Liver (tissue), 9 donors: ENCODE results near the gene SSNA1. TPM values are rescaled to one million over a fixed set of nuclear protein-coding genes. Genes with fewer than 3 reads are reported as not detected.

Source experiments
- DNase-seq: peaks from one replicate; pipeline ENCODE4 v3.0.0-alpha.2; 2017; ENCODE audit warnings: low spot score
- H3K27ac ChIP-seq, 2 donors: one replicate each; pipeline ENCODE4 v1.7.0; 2013; ENCODE audit warnings: inconsistent platforms in 2 of 2, low read length in 2 of 2, control low read depth in 1 of 2, low read depth in 1 of 2, mild to moderate bottlenecking in 1 of 2
- H3K27me3 ChIP-seq, 4 donors: one replicate each; pipeline versions ENCODE4 v1.6.1 to v1.7.0; 2013; ENCODE audit warnings: low read length in 3 of 4, inconsistent platforms in 1 of 4, mild to moderate bottlenecking in 1 of 4, moderate library complexity in 1 of 4; ENCODE audit not compliant: control insufficient read depth in 4 of 4, insufficient read depth in 4 of 4
- H3K36me3 ChIP-seq, 4 donors: one replicate each; pipeline versions ENCODE4 v1.6.1 to v1.7.0; 2013; ENCODE audit warnings: low read length in 3 of 4, mild to moderate bottlenecking in 3 of 4, low read depth in 1 of 4, moderate library complexity in 1 of 4; ENCODE audit not compliant: control insufficient read depth in 4 of 4, insufficient read depth in 3 of 4
- H3K4me1 ChIP-seq, 4 donors: one replicate each; pipeline versions ENCODE4 v1.6.1 to v1.7.0; 2013; ENCODE audit warnings: low read length in 3 of 4, mild to moderate bottlenecking in 3 of 4, moderate library complexity in 1 of 4; ENCODE audit not compliant: control insufficient read depth in 4 of 4, insufficient read depth in 4 of 4
- H3K4me3 ChIP-seq, 3 donors: one replicate each; pipeline versions ENCODE4 v1.6.1 to v1.7.0; 2013; ENCODE audit warnings: low read length in 3 of 3, control low read depth in 1 of 3, low read depth in 1 of 3, mild to moderate bottlenecking in 1 of 3
- H3K9ac ChIP-seq, 2 donors: one replicate each; pipeline ENCODE4 v1.7.0; 2013; ENCODE audit warnings: low read length in 2 of 2, mild to moderate bottlenecking in 2 of 2, moderate library complexity in 2 of 2, control low read depth in 1 of 2, low read depth in 1 of 2
- H3K9me3 ChIP-seq, 4 donors: one replicate each; pipeline versions ENCODE4 v1.6.1 to v1.7.0; 2013; ENCODE audit warnings: low read length in 3 of 4; ENCODE audit not compliant: control insufficient read depth in 4 of 4
- EGR1 ChIP-seq, 2 donors: IDR thresholded peaks; 2 replicates each; pipeline ENCODE4 v1.6.1; 2016 to 2018; ENCODE audit warnings: antibody characterized with exemption in 2 of 2, low read depth in 2 of 2
- FOXA1 ChIP-seq: IDR thresholded peaks from 2 replicates; pipeline ENCODE4 v1.6.1; 2016; ENCODE audit warnings: antibody characterized with exemption
- FOXA2 ChIP-seq: IDR thresholded peaks from 2 replicates; pipeline ENCODE4 v1.6.1; 2016; ENCODE audit warnings: antibody characterized with exemption
- GABPA ChIP-seq, 2 donors: IDR thresholded peaks in 1 of 2; conservative IDR thresholded peaks in 1 of 2; 2 replicates each; pipeline ENCODE4 v1.6.1; 2016; ENCODE audit warnings: antibody characterized with exemption in 2 of 2, mild to moderate bottlenecking in 1 of 2, moderate library complexity in 1 of 2
- HNF4A ChIP-seq, 2 donors: conservative IDR thresholded peaks; 2 replicates each; pipeline ENCODE4 v1.6.1; 2016; ENCODE audit warnings: antibody characterized with exemption in 2 of 2, mild to moderate bottlenecking in 2 of 2
- HNF4G ChIP-seq: IDR thresholded peaks from 2 replicates; pipeline ENCODE4 v1.6.1; 2016; ENCODE audit warnings: antibody characterized with exemption
- JUND ChIP-seq, 2 donors: IDR thresholded peaks; 2 replicates each; pipeline ENCODE4 v1.6.1; 2016; ENCODE audit warnings: antibody characterized with exemption in 2 of 2
- NR2F2 ChIP-seq: IDR thresholded peaks from 2 replicates; pipeline ENCODE4 v1.6.1; 2016; ENCODE audit warnings: antibody characterized with exemption
- RAD21 ChIP-seq, 2 donors: IDR thresholded peaks; 2 replicates each; pipeline ENCODE4 v1.6.1; 2016; ENCODE audit warnings: antibody characterized with exemption in 2 of 2, mild to moderate bottlenecking in 2 of 2
- RXRA ChIP-seq, 2 donors: IDR thresholded peaks; 2 replicates each; pipeline ENCODE4 v1.6.1; 2017 to 2018; ENCODE audit warnings: antibody characterized with exemption in 2 of 2, mild to moderate bottlenecking in 1 of 2
- SP1 ChIP-seq: IDR thresholded peaks from 2 replicates; pipeline ENCODE4 v1.6.1; 2018; ENCODE audit warnings: antibody characterized with exemption, mild to moderate bottlenecking
- TAF1 ChIP-seq: conservative IDR thresholded peaks from 2 replicates; pipeline ENCODE4 v1.6.1; 2016; ENCODE audit warnings: antibody characterized with exemption, mild to moderate bottlenecking
- YY1 ChIP-seq: IDR thresholded peaks from 2 replicates; pipeline ENCODE4 v1.6.1; 2016; ENCODE audit warnings: antibody characterized with exemption, mild to moderate bottlenecking
- WGBS: extraction: QIAGEN DNeasy Blood & Tissue Kit; methylation state at CpG from one replicate; pipeline ENCODE4 v1.1.7; 2013; 5-methylcytosine and 5-hydroxymethylcytosine counted together
- polyA plus RNA-seq, 2 donors: library from polyadenylated mRNA; stranded (reverse) in 1 of 2; unstranded in 1 of 2; fragments of 200-250 nt in 1 of 2; fragments of >200 nt in 1 of 2; fragmentation: Nextera tagmentation in 1 of 2; extraction: Ambion mirVana in 1 of 2; gene quantifications; one replicate each; pipeline versions ENCODE4 v1.2.1 to v1.2.3, GENCODE V29; 2013 to 2015
- total RNA-seq, 2 donors: library from RNA; depleted of rRNA; stranded (reverse); fragments of >200 nt; gene quantifications; one replicate each; pipeline ENCODE4 v1.2.3, GENCODE V29; 2014
- TF ChIP-seq, protein P1 (sequence below): fragments of 150-350 bp; IDR thresholded peaks from 2 replicates; pipeline ENCODE4 v1.5.1; 2017; ENCODE audit warnings: improper control_type of control experiment, low read depth, low read length; ENCODE audit not compliant: missing input control
- TF ChIP-seq, protein P2 (sequence below): IDR thresholded peaks from 2 replicates; pipeline ENCODE4 v1.6.1; 2016; ENCODE audit warnings: antibody characterized with exemption, mild to moderate bottlenecking
- TF ChIP-seq, protein P3 (sequence below): IDR thresholded peaks from 2 replicates; pipeline ENCODE4 v1.6.1; 2016; ENCODE audit warnings: antibody characterized with exemption
- TF ChIP-seq, protein P4 (sequence below): IDR thresholded peaks from 2 replicates; pipeline ENCODE4 v1.6.1; 2016; ENCODE audit warnings: antibody characterized with exemption
- TF ChIP-seq, protein P5 (sequence below): IDR thresholded peaks from 2 replicates; pipeline ENCODE4 v1.6.1; 2016; ENCODE audit warnings: antibody characterized with exemption
- donor health status: healthy.
- donor health status: healthy.
- donor health status: healthy.
- donor health status: healthy.
- donor health status: healthy.

SSNA1 gene
- total and polyA plus RNA-seq, 4 donors: 29.8 to 44.2 (median 40.3) TPM

DNA sequence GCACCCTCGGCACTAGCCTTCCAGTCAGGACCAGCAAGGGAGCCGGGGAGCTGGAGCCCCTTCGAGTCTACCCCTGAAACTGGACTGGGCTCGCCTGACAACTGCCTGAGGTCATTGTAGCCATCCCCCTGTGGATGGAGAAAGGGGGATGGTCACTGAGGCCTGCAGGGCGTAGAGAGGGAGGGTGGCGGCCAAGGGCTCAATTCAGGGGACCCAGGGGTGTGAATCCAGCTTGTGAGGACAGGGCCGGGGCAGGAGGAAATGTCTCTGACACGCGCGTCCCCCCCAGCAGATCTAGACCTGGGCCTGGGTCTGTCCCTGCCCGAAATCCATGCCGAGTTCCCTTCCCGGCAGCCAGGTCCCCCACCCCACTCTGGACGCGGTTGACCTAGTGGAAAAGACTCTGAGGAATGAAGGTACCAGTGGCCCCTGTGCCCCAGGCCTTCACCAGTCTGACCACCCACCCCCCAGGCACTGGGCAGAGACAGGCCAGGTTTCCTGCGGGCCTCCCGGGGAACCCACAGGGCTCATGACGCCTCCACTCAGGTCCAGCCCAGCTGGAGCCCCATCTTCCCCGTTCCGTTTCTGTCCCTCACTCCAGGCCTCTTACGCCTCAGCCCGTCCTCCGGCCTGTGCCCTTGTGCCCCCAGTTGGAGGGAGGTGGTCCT is 43.0 kb downstream of the SSNA1 start:
- no peak overlapping the region for H3K27ac ChIP-seq
- H3K9me3 ChIP-seq: no peaks in the 10 kb centered on the region
- H3K4me3 ChIP-seq: no peak overlapping the region
- H3K27me3 ChIP-seq: no peaks in the 10 kb centered on the region
- no peak for DNase-seq
- TF ChIP-seq, protein P1, sequence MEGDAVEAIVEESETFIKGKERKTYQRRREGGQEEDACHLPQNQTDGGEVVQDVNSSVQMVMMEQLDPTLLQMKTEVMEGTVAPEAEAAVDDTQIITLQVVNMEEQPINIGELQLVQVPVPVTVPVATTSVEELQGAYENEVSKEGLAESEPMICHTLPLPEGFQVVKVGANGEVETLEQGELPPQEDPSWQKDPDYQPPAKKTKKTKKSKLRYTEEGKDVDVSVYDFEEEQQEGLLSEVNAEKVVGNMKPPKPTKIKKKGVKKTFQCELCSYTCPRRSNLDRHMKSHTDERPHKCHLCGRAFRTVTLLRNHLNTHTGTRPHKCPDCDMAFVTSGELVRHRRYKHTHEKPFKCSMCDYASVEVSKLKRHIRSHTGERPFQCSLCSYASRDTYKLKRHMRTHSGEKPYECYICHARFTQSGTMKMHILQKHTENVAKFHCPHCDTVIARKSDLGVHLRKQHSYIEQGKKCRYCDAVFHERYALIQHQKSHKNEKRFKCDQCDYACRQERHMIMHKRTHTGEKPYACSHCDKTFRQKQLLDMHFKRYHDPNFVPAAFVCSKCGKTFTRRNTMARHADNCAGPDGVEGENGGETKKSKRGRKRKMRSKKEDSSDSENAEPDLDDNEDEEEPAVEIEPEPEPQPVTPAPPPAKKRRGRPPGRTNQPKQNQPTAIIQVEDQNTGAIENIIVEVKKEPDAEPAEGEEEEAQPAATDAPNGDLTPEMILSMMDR: no peak
- TF ChIP-seq, protein P2, sequence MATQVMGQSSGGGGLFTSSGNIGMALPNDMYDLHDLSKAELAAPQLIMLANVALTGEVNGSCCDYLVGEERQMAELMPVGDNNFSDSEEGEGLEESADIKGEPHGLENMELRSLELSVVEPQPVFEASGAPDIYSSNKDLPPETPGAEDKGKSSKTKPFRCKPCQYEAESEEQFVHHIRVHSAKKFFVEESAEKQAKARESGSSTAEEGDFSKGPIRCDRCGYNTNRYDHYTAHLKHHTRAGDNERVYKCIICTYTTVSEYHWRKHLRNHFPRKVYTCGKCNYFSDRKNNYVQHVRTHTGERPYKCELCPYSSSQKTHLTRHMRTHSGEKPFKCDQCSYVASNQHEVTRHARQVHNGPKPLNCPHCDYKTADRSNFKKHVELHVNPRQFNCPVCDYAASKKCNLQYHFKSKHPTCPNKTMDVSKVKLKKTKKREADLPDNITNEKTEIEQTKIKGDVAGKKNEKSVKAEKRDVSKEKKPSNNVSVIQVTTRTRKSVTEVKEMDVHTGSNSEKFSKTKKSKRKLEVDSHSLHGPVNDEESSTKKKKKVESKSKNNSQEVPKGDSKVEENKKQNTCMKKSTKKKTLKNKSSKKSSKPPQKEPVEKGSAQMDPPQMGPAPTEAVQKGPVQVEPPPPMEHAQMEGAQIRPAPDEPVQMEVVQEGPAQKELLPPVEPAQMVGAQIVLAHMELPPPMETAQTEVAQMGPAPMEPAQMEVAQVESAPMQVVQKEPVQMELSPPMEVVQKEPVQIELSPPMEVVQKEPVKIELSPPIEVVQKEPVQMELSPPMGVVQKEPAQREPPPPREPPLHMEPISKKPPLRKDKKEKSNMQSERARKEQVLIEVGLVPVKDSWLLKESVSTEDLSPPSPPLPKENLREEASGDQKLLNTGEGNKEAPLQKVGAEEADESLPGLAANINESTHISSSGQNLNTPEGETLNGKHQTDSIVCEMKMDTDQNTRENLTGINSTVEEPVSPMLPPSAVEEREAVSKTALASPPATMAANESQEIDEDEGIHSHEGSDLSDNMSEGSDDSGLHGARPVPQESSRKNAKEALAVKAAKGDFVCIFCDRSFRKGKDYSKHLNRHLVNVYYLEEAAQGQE: no peak
- TF ChIP-seq RXRA (IDR thresholded peaks at IDR 0.05) (no peak), HNF4A (conservative IDR thresholded peaks at IDR 0.05) (no peak), FOXA1 (no peak), GABPA (IDR thresholded peaks at IDR 0.05 in 1 of 2, conservative IDR thresholded peaks at IDR 0.05 in 1 of 2) (no peak), EGR1 (IDR thresholded peaks at IDR 0.05; ENCODE audit: low read depth in 2 of 2) (no peak), JUND (IDR thresholded peaks at IDR 0.05) (no peak), YY1 (no peak), RAD21 (IDR thresholded peaks at IDR 0.05) (no peak)
- TF ChIP-seq, protein P3, sequence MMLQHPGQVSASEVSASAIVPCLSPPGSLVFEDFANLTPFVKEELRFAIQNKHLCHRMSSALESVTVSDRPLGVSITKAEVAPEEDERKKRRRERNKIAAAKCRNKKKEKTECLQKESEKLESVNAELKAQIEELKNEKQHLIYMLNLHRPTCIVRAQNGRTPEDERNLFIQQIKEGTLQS: no peak
- TF ChIP-seq, protein P4, sequence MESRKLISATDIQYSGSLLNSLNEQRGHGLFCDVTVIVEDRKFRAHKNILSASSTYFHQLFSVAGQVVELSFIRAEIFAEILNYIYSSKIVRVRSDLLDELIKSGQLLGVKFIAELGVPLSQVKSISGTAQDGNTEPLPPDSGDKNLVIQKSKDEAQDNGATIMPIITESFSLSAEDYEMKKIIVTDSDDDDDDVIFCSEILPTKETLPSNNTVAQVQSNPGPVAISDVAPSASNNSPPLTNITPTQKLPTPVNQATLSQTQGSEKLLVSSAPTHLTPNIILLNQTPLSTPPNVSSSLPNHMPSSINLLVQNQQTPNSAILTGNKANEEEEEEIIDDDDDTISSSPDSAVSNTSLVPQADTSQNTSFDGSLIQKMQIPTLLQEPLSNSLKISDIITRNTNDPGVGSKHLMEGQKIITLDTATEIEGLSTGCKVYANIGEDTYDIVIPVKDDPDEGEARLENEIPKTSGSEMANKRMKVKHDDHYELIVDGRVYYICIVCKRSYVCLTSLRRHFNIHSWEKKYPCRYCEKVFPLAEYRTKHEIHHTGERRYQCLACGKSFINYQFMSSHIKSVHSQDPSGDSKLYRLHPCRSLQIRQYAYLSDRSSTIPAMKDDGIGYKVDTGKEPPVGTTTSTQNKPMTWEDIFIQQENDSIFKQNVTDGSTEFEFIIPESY: no peak
- no peak overlapping the region for H3K9ac ChIP-seq
- WGBS: 91% methylated on average over 23 of the region's 23 CpGs
- H3K4me1 ChIP-seq: peaks cover 3 to 9% (median 4%) of the 10 kb centered on the region in 4 donors
- no peaks in the 10 kb centered on the region for H3K36me3 ChIP-seq

DNA sequence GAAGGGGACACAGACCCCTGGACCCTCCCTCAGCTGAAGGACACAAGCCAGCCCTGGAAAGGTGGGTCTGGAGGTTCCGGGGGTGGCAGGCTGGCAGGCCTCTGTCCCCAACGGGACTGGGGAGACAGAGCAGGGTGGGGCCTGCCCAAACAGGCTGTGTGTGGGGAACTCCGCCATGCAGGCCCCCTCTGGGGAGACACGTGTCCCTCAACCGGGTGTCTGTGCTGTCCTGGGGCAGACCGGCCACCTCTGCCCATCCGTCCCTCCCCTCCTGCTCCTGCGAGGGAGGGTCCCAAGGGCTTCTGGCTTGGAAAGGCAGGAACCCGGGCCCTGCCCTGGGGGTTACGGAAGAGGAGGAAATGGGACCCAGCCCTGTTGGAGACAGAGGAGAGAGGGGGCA is 43.6 kb downstream of the SSNA1 start:
- H3K36me3 ChIP-seq: no peaks in the 10 kb centered on the region
- peaks cover 5 to 14% (median 8%) of the 10 kb centered on the region in 4 donors for H3K4me1 ChIP-seq
- WGBS: 82% methylated on average over 10 of the region's 10 CpGs
- no peak for DNase-seq
- no peak overlapping the region for H3K4me3 ChIP-seq
- no peaks in the 10 kb centered on the region for H3K27me3 ChIP-seq
- no peaks in the 10 kb centered on the region for H3K9me3 ChIP-seq
- H3K27ac ChIP-seq: no peak overlapping the region
- H3K9ac ChIP-seq: no peak overlapping the region
- TF ChIP-seq RAD21 (IDR thresholded peaks at IDR 0.05): no peak
- no peak for TF ChIP-seq GABPA (IDR thresholded peaks at IDR 0.05 in 1 of 2, conservative IDR thresholded peaks at IDR 0.05 in 1 of 2)
- TF ChIP-seq, protein P3: no peak
- no peak for TF ChIP-seq NR2F2
- TF ChIP-seq, protein P5, sequence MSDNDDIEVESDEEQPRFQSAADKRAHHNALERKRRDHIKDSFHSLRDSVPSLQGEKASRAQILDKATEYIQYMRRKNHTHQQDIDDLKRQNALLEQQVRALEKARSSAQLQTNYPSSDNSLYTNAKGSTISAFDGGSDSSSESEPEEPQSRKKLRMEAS: no peak
- TF ChIP-seq SP1: no peak
- no peak for TF ChIP-seq FOXA2
- TF ChIP-seq EGR1 (IDR thresholded peaks at IDR 0.05; ENCODE audit: low read depth in 2 of 2): no peak
- TF ChIP-seq YY1: no peak
- no peak for TF ChIP-seq FOXA1
- TF ChIP-seq RXRA (IDR thresholded peaks at IDR 0.05): no peak
- no peak for TF ChIP-seq HNF4G
- no peak for TF ChIP-seq TAF1
- TF ChIP-seq, protein P1: no peak
